Naive thymus-derived CD4-positive, alpha-beta T cell (primary cell): ENCODE results near the gene DROSHA. TPM values are rescaled to one million over a fixed set of nuclear protein-coding genes. Genes with fewer than 3 reads are reported as not detected.

ENCODE experiments used
- ATAC-seq: fragments of 150-1000 bp; cut with Tn5 transposase; 2 replicates; pipeline ENCODE4 v1.10.0; 2021; ENCODE audit warnings: mild to moderate bottlenecking, moderate library complexity
- CTCF ChIA-PET: fragments of 350-600 bp; sonication (Branson Sonifier 250); formaldehyde crosslinking; loops from one replicate; lab custom pipeline; 2021; ENCODE audit warnings: antibody characterized with exemption; lab: Charles Lee
- POLR2A ChIA-PET: fragments of 350-600 bp; sonication (Branson Sonifier 250); formaldehyde crosslinking; loops from one replicate; lab custom pipeline; 2021; ENCODE audit warnings: antibody characterized with exemption, inconsistent platforms; lab: Charles Lee
- DNase-seq, 9 donors: peaks; one replicate each; pipeline versions ENCODE4 v3.0.0 to v3.0.0-alpha.2; 2020 to 2022; ENCODE audit warnings: mixed read lengths in 1 of 9
- H3K27ac ChIP-seq: one replicate; pipeline ENCODE4 v1.7.0; 2013; ENCODE audit warnings: mild to moderate bottlenecking, low read depth, low read length, moderate library complexity
- H3K27me3 ChIP-seq, 2 donors: one replicate each; pipeline ENCODE4 v1.7.0; 2013; ENCODE audit warnings: low read length in 2 of 2, mild to moderate bottlenecking in 2 of 2, moderate library complexity in 2 of 2; ENCODE audit not compliant: control insufficient read depth in 2 of 2, insufficient read depth in 2 of 2
- H3K36me3 ChIP-seq, 3 experiments: 1 replicate in 2 of 3; 2 replicates in 1 of 3; pipeline ENCODE4 v1.7.0; 2013; ENCODE audit warnings: low read length in 3 of 3, mild to moderate bottlenecking in 3 of 3, moderate library complexity in 1 of 3; ENCODE audit not compliant: insufficient read depth in 3 of 3, control insufficient read depth in 2 of 3
- H3K4me1 ChIP-seq, 2 donors: one replicate each; pipeline ENCODE4 v1.7.0; 2013; ENCODE audit warnings: low read length in 2 of 2, mild to moderate bottlenecking in 2 of 2, moderate library complexity in 1 of 2; ENCODE audit not compliant: control insufficient read depth in 2 of 2, insufficient read depth in 2 of 2
- H3K4me3 ChIP-seq: 2 replicates; pipeline ENCODE4 v1.7.0; 2013; ENCODE audit warnings: mild to moderate bottlenecking, low read length
- H3K9me3 ChIP-seq, 3 experiments: 1 replicate in 2 of 3; 2 replicates in 1 of 3; pipeline ENCODE4 v1.7.0; 2013; ENCODE audit warnings: low read length in 3 of 3; ENCODE audit not compliant: control insufficient read depth in 2 of 3
- H3K27ac Mint-ChIP-seq, 9 donors: one replicate each; pipeline ENCODE4 v1.8.0; 2020 to 2022; ENCODE audit warnings: mixed read lengths in 9 of 9, mild to moderate bottlenecking in 8 of 9, moderate library complexity in 5 of 9, inconsistent platforms in 2 of 9
- H3K27me3 Mint-ChIP-seq, 5 donors: one replicate each; pipeline ENCODE4 v1.8.0; 2021 to 2022; ENCODE audit warnings: mixed read lengths in 5 of 5, mild to moderate bottlenecking in 1 of 5
- H3K36me3 Mint-ChIP-seq, 5 donors: one replicate each; pipeline ENCODE4 v1.8.0; 2020 to 2022; ENCODE audit warnings: mixed read lengths in 5 of 5, mild to moderate bottlenecking in 3 of 5, inconsistent platforms in 1 of 5
- H3K4me1 Mint-ChIP-seq, 7 donors: one replicate each; pipeline ENCODE4 v1.8.0; 2020 to 2022; ENCODE audit warnings: mixed read lengths in 7 of 7, mild to moderate bottlenecking in 3 of 7, inconsistent platforms in 1 of 7
- H3K4me3 Mint-ChIP-seq, 10 donors: one replicate each; pipeline ENCODE4 v1.8.0; 2020 to 2022; ENCODE audit warnings: mild to moderate bottlenecking in 10 of 10, mixed read lengths in 10 of 10, moderate library complexity in 6 of 10, inconsistent platforms in 2 of 10
- H3K9me3 Mint-ChIP-seq, 11 donors: one replicate each; pipeline ENCODE4 v1.8.0; 2020 to 2022; ENCODE audit warnings: mixed read lengths in 11 of 11, mild to moderate bottlenecking in 4 of 11, inconsistent platforms in 1 of 11, moderate library complexity in 1 of 11
- intact Hi-C, 2 donors: fragments of 100-400 bp; cut with micrococcal nuclease; formaldehyde crosslinking; loops; one replicate each; pipeline ENCODE4 v1.15.1; 2023
- polyA plus RNA-seq, 2 donors: library from polyadenylated mRNA; unstranded; fragments of 300-500 nt; fragmentation: Illumina TruSeq; gene quantifications; one replicate each; pipeline ENCODE4 v1.2.3, GENCODE V29; 2021
- total RNA-seq, 6 experiments: library from RNA in 5 of 6; stranded (reverse) in 5 of 6; gene quantifications; 1 replicate in 5 of 6; 2 replicates in 1 of 6; pipeline ENCODE4 v1.2.3 and lab custom pipeline; 2021 to 2026

The DROSHA gene
- total and polyA plus RNA-seq, 7 experiments from 2014 or later: 11.2 to 92.0 (median 61.8) TPM

DNA sequence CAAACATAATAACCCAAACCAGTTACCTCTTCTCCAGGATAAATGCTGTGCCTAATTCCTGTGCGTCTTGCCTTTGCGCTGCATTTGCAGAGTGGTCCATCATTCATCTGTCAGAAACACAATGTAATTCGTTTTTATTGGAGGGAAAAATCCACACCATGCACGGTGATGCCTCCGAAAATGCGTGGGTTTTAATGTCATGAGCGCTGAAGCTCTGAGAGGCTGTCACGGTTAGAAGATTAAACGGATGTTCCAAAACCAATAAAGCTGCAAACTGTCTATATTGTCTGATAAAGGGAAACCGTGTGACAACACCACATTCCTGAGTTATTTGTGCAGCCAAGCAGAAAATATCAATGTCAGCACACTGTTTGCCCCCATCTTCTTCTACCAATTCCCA, 27.4 kb downstream of the DROSHA start:
- H3K27ac ChIP-seq: no peak overlapping the region
- Mint-ChIP-seq H3K36me3 (peaks cover 24 to 77% (median 58%) of the 10 kb centered on the region in 5 donors), H3K27ac (no peak overlapping the region), H3K4me3 (no peak overlapping the region), H3K4me1 (peaks cover 0 to 8% (median 0%) of the 10 kb centered on the region in 7 donors), H3K9me3 (no peaks in the 10 kb centered on the region), H3K27me3 (no peaks in the 10 kb centered on the region)
- DNase-seq: no peak
- intact Hi-C loops: no loop called here
- ChIA-PET CTCF (no interaction called here), POLR2A (no interaction called here)
- no peaks in the 10 kb centered on the region for H3K4me1 ChIP-seq
- H3K9me3 ChIP-seq: no peaks in the 10 kb centered on the region
- H3K4me3 ChIP-seq: no peak overlapping the region
- no peak for ATAC-seq
- peaks cover 4 to 84% (median 5%) of the 10 kb centered on the region in 3 experiments for H3K36me3 ChIP-seq
- no peaks in the 10 kb centered on the region for H3K27me3 ChIP-seq

DNA sequence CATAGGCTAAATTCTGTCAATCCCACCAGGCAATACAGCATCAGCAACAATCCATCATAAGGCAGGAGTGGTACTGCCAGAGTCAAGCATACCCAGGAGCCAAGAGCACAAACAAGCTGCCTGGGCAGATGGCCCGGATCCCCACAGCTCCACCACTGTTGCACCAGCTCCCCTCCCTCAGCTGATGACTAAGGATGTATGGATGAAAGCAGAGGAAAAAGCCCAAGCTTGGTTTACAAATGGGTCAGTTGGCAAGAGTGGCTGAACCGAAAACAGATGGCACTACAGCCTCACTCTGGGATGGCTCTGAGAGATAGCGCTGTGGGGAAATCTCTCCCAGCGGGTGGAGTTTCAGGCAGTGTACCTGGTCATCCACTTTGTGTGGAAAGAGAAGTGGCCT, 29.4 kb downstream of the DROSHA start:
- no peak for ATAC-seq
- ChIA-PET POLR2A (interaction anchor here (0.8 kb wide), 1 partner anchor 942 kb away, joined by 3 read pairs; the partner anchor contains the start of gene ZFR), CTCF (no interaction called here)
- no peaks in the 10 kb centered on the region for H3K9me3 Mint-ChIP-seq
- Histone ChIP-seq H3K27me3 (no peaks in the 10 kb centered on the region), H3K36me3 (peaks cover 4 to 89% (median 14%) of the 10 kb centered on the region in 3 experiments), H3K4me1 (no peaks in the 10 kb centered on the region), H3K27ac (no peak overlapping the region), H3K4me3 (no peak overlapping the region), H3K9me3 (no peaks in the 10 kb centered on the region)
- no peaks in the 10 kb centered on the region for H3K27me3 Mint-ChIP-seq
- H3K4me3 Mint-ChIP-seq: no peak overlapping the region
- intact Hi-C loops: no loop called here
- peaks cover 0 to 4% (median 0%) of the 10 kb centered on the region in 7 donors for H3K4me1 Mint-ChIP-seq
- peaks cover 23 to 80% (median 61%) of the 10 kb centered on the region in 5 donors for H3K36me3 Mint-ChIP-seq
- H3K27ac Mint-ChIP-seq: no peak overlapping the region
- DNase-seq: no peak

DNA sequence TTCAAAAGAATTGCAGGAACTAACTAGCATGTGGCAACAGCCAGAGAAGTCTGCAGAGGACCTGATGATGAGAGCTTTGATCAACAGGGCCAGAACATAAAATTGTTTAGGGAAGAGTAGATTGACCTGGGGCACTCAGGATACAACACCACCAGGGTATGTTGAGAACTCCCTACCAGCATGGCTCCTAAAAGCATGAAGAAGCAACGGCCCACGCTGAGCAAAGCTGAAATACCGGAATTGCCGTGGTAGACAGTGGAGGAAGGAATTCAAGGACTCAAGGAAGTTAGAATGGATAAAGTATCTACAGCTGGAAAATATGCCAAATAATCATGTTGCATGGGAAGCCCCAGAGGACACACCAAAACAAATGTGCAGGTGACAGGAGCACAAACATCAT, 31.6 kb downstream of the DROSHA start:
- no peaks in the 10 kb centered on the region for H3K9me3 ChIP-seq
- no peak for ATAC-seq
- no peak overlapping the region for H3K27ac Mint-ChIP-seq
- no peaks in the 10 kb centered on the region for H3K9me3 Mint-ChIP-seq
- peaks cover 10 to 95% (median 25%) of the 10 kb centered on the region in 3 experiments for H3K36me3 ChIP-seq
- no peak overlapping the region for H3K4me3 ChIP-seq
- no peaks in the 10 kb centered on the region for H3K27me3 ChIP-seq
- ChIA-PET CTCF (no interaction called here), POLR2A (no interaction called here)
- peaks cover 27 to 87% (median 66%) of the 10 kb centered on the region in 5 donors for H3K36me3 Mint-ChIP-seq
- no peaks in the 10 kb centered on the region for H3K27me3 Mint-ChIP-seq
- peaks cover 0 to 4% (median 0%) of the 10 kb centered on the region in 7 donors for H3K4me1 Mint-ChIP-seq
- H3K4me1 ChIP-seq: no peaks in the 10 kb centered on the region
- no peak overlapping the region for H3K27ac ChIP-seq
- intact Hi-C loops: no loop called here
- no peak overlapping the region for H3K4me3 Mint-ChIP-seq
- no peak for DNase-seq

DNA sequence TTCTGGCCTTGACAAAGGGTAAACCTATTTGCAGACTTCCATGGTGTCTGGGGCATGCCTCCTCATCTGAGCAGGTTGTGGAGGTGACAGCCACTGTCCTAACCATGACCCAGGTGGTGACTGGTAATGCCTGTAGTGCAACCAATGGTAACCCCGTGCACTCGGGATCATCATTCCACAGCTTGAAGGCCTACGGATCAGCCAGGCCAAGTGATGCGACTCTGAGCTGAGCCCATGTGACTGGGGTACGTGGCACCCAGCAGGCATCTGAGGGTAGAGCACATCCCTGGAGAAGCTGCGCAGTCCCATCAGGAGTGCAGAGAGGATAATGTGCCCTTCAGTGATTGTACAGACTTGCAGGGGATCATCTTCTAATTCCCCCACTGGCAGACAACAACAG, 35.0 kb downstream of the DROSHA start:
- DNase-seq (no peak), ATAC-seq (no peak)
- ChIA-PET CTCF (no interaction called here), POLR2A (no interaction called here)
- no peak overlapping the region for H3K27ac Mint-ChIP-seq
- intact Hi-C loops: no loop called here
- H3K4me3 ChIP-seq: no peak overlapping the region
- H3K4me1 Mint-ChIP-seq: peaks cover 0 to 4% (median 0%) of the 10 kb centered on the region in 7 donors
- H3K27ac ChIP-seq: no peak overlapping the region
- no peaks in the 10 kb centered on the region for H3K9me3 Mint-ChIP-seq
- H3K36me3 ChIP-seq: peaks cover 17 to 93% (median 25%) of the 10 kb centered on the region in 3 experiments
- H3K4me3 Mint-ChIP-seq: no peak overlapping the region
- no peaks in the 10 kb centered on the region for H3K9me3 ChIP-seq
- peaks cover 24 to 83% (median 53%) of the 10 kb centered on the region in 5 donors for H3K36me3 Mint-ChIP-seq
- no peaks in the 10 kb centered on the region for H3K27me3 ChIP-seq
- no peaks in the 10 kb centered on the region for H3K27me3 Mint-ChIP-seq
- no peaks in the 10 kb centered on the region for H3K4me1 ChIP-seq

DNA sequence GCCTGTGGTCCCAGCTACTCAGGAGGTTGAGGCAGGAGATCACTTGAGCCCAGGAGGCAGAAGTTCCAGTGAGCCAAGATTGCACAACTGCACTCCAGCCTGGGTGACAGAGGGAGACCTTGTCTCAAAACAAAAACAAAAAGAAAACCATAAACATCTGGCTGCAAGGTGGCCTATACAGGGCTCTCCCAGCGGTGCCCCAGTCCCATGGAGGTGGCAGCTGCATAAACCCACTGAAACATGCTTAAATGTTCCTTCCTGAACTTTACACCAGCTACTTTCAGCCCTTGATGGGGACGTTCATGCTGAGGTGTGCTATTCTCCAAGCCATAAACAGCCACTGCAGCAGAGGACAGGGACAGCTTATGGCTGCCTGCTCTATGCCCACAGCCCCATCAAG, 35.6 kb downstream of the DROSHA start:
- H3K27ac ChIP-seq: no peak overlapping the region
- H3K4me3 Mint-ChIP-seq: no peak overlapping the region
- CTCF ChIA-PET: no interaction called here
- H3K4me1 Mint-ChIP-seq: peaks cover 0 to 4% (median 0%) of the 10 kb centered on the region in 7 donors
- POLR2A ChIA-PET: no interaction called here
- H3K27me3 Mint-ChIP-seq: no peaks in the 10 kb centered on the region
- intact Hi-C loops: no loop called here
- no peak overlapping the region for H3K4me3 ChIP-seq
- H3K36me3 ChIP-seq: peaks cover 17 to 90% (median 25%) of the 10 kb centered on the region in 3 experiments
- H3K27me3 ChIP-seq: no peaks in the 10 kb centered on the region
- no peaks in the 10 kb centered on the region for H3K9me3 Mint-ChIP-seq
- DNase-seq (no peak), ATAC-seq (no peak)
- H3K27ac Mint-ChIP-seq: no peak overlapping the region
- peaks cover 24 to 83% (median 51%) of the 10 kb centered on the region in 5 donors for H3K36me3 Mint-ChIP-seq
- no peaks in the 10 kb centered on the region for H3K9me3 ChIP-seq
- H3K4me1 ChIP-seq: no peaks in the 10 kb centered on the region

DNA sequence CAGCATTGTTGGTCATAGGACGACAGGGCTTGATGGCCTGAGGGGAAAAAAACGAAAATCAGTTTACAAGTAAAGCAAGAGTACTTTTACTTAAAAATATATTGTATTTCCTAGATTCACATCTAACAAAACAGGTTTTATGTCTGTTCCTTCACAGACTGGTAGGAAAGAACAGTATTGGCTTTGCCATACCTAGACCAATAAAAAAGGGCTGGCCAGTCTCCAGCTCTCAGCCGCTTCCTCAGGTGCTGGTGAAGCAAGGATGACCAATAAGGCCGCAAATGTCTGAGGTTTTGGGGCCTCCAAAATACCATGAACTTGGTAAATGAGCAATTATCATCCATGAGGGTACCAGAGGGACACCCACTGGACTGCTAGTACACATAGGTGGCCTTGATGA, 36.6 kb downstream of the DROSHA start:
- Mint-ChIP-seq H3K4me3 (no peak overlapping the region), H3K4me1 (peaks cover 0 to 4% (median 0%) of the 10 kb centered on the region in 7 donors), H3K27ac (no peak overlapping the region), H3K27me3 (no peaks in the 10 kb centered on the region), H3K36me3 (peaks cover 22 to 86% (median 41%) of the 10 kb centered on the region in 5 donors), H3K9me3 (no peaks in the 10 kb centered on the region)
- H3K36me3 ChIP-seq: peaks cover 17 to 83% (median 27%) of the 10 kb centered on the region in 3 experiments
- intact Hi-C loops: no loop called here
- no peaks in the 10 kb centered on the region for H3K27me3 ChIP-seq
- ChIA-PET CTCF (no interaction called here), POLR2A (no interaction called here)
- DNase-seq: no peak
- no peaks in the 10 kb centered on the region for H3K9me3 ChIP-seq
- no peak for ATAC-seq
- no peak overlapping the region for H3K27ac ChIP-seq
- H3K4me3 ChIP-seq: no peak overlapping the region
- no peaks in the 10 kb centered on the region for H3K4me1 ChIP-seq

DNA sequence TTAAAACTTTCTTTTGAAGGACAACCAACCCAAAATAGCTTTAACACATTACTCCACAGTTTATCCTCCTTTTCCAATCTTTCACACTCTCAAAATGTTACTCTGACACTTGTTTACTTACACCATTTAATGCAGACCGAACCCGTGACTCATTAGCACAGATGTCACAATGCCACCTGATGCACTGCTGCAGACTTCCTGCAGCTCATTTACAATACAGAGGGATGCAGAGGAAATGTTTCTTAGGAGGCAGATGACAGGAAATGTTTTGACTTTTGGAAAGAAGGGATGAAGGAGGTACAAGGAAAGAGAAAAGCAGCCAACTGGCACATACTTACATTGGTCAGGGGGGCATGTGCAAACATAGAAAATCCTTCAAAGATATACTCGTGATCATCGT, 39.0 kb downstream of the DROSHA start:
- POLR2A ChIA-PET: no interaction called here
- no peaks in the 10 kb centered on the region for H3K27me3 ChIP-seq
- no peak overlapping the region for H3K27ac ChIP-seq
- intact Hi-C loops: no loop called here
- H3K27me3 Mint-ChIP-seq: no peaks in the 10 kb centered on the region
- ATAC-seq (no peak), DNase-seq (no peak)
- H3K36me3 Mint-ChIP-seq: peaks cover 26 to 83% (median 39%) of the 10 kb centered on the region in 5 donors
- H3K36me3 ChIP-seq: peaks cover 17 to 73% (median 17%) of the 10 kb centered on the region in 3 experiments
- H3K4me3 ChIP-seq: no peak overlapping the region
- H3K27ac Mint-ChIP-seq: no peak overlapping the region
- H3K4me1 Mint-ChIP-seq: no peaks in the 10 kb centered on the region
- H3K4me3 Mint-ChIP-seq: no peak overlapping the region
- no peaks in the 10 kb centered on the region for H3K9me3 ChIP-seq
- CTCF ChIA-PET: no interaction called here
- H3K4me1 ChIP-seq: no peaks in the 10 kb centered on the region
- no peaks in the 10 kb centered on the region for H3K9me3 Mint-ChIP-seq
